ENCODE measurements around the gene RMRP.

RMRP gene

GRCh38 chr9:35666549-35666948 lies 8.7 kb upstream of the RMRP start:
- in situ Hi-C loops (cut with MboI; ENCODE audit: low sequenced_read_pairs), result no loop called here

GRCh38 chr9:35666045-35666444 lies 8.2 kb upstream of the RMRP start:
- in situ Hi-C loops (cut with MboI; ENCODE audit: low sequenced_read_pairs), result no loop called here

- in situ Hi-C loops (cut with MboI; ENCODE audit: low sequenced_read_pairs), result no loop called here
Measured at GRCh38 chr9:35665471-35665818, 7.6 kb upstream of the RMRP start.

GRCh38 chr9:35664531-35665470 lies 7.0 kb upstream of the RMRP start, which contains the start of gene ARHGEF39:
Gene ARHGEF39, minus strand, starts transcription at chr9:35665195. Its CDS starts 26 bp downstream, at chr9:35665169.
- in situ Hi-C loops (cut with MboI; ENCODE audit: low sequenced_read_pairs), result no loop called here

- in situ Hi-C loops (cut with MboI; ENCODE audit: low sequenced_read_pairs), result no loop called here
Measured at GRCh38 chr9:35662437-35662836, 4.6 kb upstream of the RMRP start.

GRCh38 chr9:35661756-35662350 lies 4.0 kb upstream of the RMRP start:
- in situ Hi-C loops (cut with MboI; ENCODE audit: low sequenced_read_pairs), result no loop called here

GRCh38 chr9:35660966-35661415 lies 3.2 kb upstream of the RMRP start:
- in situ Hi-C loops (cut with MboI; ENCODE audit: low sequenced_read_pairs), result no loop called here

GRCh38 chr9:35659340-35659739 lies 1.5 kb upstream of the RMRP start:
- in situ Hi-C loops (cut with MboI; ENCODE audit: low sequenced_read_pairs), result no loop called here

- in situ Hi-C loops (cut with MboI; ENCODE audit: low sequenced_read_pairs), result no loop called here
Measured at GRCh38 chr9:35658968-35659220, 1.1 kb upstream of the RMRP start.

GRCh38 chr9:35658137-35658967 lies 533 bp upstream of the RMRP start, which contains the start of gene CCDC107:
Gene CCDC107, plus strand, starts transcription at chr9:35658292. Its CDS starts 88 bp downstream, at chr9:35658380.
- in situ Hi-C loops (cut with MboI; ENCODE audit: low sequenced_read_pairs), result no loop called here

GRCh38 chr9:35656831-35657545 lies 831 bp downstream of the RMRP start:
- in situ Hi-C loops (cut with MboI; ENCODE audit: low sequenced_read_pairs), result no loop called here

GRCh38 chr9:35656348-35656747 lies 1.5 kb downstream of the RMRP start:
- in situ Hi-C loops (cut with MboI; ENCODE audit: low sequenced_read_pairs), result no loop called here

- in situ Hi-C loops (cut with MboI; ENCODE audit: low sequenced_read_pairs), result no loop called here
Measured at GRCh38 chr9:35653611-35654010, 4.2 kb downstream of the RMRP start.

- in situ Hi-C loops (cut with MboI; ENCODE audit: low sequenced_read_pairs), result no loop called here
Measured at GRCh38 chr9:35652829-35653209, 5.0 kb downstream of the RMRP start.

GRCh38 chr9:35651956-35652828 lies 5.6 kb downstream of the RMRP start:
- in situ Hi-C loops (cut with MboI; ENCODE audit: low sequenced_read_pairs), result no loop called here

GRCh38 chr9:35650341-35651158 lies 7.3 kb downstream of the RMRP start, which contains the start of gene SIT1:
Gene SIT1, minus strand, starts transcription at chr9:35650931. Its CDS starts 78 bp downstream, at chr9:35650853.
- in situ Hi-C loops (cut with MboI; ENCODE audit: low sequenced_read_pairs), result no loop called here

GRCh38 chr9:35649431-35650340 lies 8.1 kb downstream of the RMRP start:
- in situ Hi-C loops (cut with MboI; ENCODE audit: low sequenced_read_pairs), result no loop called here
